ENCODE data around the gene TRPC4AP.
"Not testable (repeated sequence)": the region's sequence is repeated elsewhere in the genome, so short reads cannot be mapped to it uniquely, and the experiment has no call there.

TRPC4AP gene

DNA sequence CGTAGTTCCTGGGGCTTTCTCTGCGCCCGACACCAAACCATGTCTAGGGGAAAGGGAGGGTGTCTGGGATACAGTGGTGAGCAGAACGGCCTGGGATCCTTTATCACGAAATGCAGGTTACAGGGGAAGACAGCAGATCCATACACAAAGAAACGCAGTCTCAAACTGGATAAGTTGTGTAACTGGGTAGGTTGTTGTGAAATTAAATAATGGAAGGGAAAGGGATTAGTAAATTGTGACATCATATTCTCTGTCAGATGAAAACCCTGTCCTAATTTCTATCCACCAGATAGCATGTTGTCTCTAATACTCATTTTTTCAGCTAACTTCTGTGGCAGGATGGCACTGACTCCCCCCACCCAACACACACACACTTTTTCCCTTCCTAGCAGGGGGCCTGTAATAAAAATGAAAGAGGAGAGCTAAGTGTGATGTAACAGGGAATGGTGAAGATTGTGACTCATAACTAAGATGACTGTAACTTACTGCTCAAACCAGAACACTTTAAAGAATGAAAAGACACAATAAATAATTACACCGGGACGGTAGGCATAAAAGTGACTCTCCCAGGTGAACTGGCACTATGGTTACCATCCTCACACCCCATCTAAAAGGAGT, 769 bp upstream of the TRPC4AP start:
- DNase-seq, result no peak

GRCh38 chr20:35091816-35092523, 637 bp downstream of the TRPC4AP start:
- no peak for DNase-seq

- no peak for DNase-seq
Measured at GRCh38 chr20:35088231-35089145, 4.1 kb downstream of the TRPC4AP start.

GRCh38 chr20:35087791-35088190, 4.8 kb downstream of the TRPC4AP start:
- DNase-seq, result no peak

DNA sequence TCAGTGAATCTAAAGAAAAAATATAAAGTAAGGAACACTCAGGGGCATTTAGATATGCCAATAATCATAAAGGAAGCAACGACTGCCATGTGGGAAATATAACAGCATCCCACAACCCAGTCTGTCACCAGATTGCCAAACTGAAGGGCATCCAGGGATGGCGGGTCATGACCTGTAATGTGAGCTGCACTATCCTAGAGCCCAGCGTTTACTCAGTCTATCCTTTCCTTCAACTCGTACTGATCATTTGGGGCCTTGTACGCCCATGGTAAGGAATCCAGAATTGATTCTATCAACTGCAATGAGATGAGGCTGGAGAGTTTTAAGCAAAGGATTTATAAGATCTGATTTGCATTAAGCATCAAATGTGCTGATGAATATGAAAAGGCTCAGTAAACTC, 5.3 kb downstream of the TRPC4AP start:
- no peak for DNase-seq

GRCh38 chr20:35085477-35086225, 7.0 kb downstream of the TRPC4AP start:
- DNase-seq, result no peak

DNA sequence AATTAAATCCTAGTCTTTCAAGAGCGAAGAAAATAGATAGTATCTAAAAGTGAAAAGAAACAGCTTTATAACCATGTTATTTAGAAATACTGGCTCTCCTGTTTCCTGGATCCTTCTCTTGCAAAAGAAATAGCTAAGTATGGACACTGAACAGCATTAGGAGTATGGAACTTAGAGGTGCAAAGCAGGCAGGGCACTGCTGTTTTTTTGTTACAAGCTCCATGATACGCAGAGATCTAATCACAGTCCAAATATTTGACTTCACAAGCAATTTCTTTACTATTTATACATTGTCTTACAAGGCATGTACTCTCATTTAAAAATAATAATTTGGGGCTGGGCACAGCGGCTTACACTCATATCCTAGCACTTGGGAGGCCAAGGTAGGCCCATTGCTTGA, 7.6 kb downstream of the TRPC4AP start:
- no peak for DNase-seq

DNA sequence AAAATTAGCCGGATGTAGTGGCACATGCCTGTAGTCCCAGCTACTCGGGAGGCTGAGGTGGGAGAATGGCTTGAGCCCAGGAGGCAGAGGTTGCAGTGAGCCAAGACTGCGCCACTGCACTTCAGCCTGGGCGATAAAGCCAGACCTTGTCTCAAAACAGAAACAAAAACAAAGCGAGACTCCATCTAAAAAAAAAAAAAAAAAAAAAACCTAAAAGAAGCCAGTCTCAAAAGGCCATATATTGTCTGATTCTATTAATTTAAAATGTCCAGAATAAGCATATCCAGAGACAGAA, 12.3 kb downstream of the TRPC4AP start:
- DNase-seq, result not testable (repeated sequence)

DNA sequence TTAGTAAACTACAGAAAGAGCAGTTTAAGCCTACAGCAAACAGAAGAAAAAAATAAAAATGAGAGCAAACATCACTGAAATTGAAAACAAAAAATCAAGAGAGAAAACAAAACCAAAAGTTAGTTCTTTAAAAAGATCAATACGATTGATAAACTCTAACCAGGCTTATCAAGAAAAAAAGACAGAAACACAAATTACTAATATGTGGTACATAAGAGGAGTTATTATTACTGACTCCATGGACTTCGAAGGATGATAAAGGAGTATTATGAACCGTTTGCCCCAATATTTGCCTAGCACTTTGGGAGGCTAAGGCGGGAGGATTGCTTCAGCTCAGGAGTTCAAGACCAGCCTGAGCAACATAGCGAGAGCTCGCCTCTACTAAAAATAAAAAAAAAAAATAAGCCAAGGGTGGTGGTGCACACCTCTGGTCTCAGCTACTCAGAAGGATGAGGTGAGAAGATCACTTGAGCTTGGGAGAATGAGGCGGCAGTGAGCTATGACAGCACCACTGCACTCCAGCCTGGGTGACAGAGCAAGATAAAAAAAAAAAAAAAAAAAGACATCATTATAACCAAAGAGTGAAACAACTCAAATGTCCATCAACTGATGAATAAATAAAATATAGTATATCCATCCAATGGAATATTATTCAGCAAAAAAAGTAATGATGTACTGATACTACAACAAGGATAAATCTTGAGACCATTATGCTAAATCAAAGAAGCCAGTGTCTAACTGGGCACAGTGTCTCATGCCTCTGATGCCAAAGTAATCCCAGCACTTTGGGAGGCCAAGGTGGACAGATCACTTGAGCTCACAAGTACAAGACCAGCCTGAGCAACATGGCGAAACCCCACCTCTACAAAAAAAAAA, 12.9 kb downstream of the TRPC4AP start:
- DNase-seq, result no peak

GRCh38 chr20:35077872-35078271, 14.7 kb downstream of the TRPC4AP start:
- DNase-seq, result no peak

GRCh38 chr20:35077341-35077740, 15.3 kb downstream of the TRPC4AP start:
- no peak for DNase-seq

DNA sequence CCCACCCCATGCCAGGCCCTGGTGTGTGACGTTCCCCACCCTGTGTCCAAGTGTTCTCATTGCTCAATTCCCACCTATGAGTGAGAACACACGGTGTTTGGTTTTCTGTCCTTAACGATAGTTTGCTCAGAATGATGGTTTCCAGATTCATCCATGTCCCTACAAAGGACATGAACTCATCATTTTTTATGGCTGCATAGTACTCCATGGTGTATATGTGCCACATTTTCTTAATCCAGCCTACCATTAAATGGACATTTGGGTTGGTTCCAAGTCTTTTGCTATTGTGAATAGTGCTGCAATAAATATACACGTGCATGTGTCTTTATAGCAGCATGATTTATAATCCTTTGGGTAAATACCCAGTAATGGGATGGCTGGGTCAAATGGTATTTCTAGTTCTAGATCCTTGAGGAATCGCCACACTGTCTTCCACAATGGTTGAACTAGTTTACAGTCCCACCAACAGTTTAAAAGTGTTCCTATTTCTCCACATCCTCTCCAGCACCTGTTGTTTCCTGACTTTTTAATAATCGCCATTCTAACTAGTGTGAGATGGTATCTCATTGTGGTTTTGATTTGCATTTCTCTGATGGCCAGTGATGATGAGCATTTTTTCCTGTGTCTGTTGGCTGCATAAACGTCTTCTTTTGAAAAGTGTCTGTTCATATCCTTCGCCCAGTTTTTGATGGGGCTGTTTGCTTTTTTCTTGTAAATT, 21.0 kb downstream of the TRPC4AP start:
- DNase-seq, result not testable (repeated sequence)

DNA sequence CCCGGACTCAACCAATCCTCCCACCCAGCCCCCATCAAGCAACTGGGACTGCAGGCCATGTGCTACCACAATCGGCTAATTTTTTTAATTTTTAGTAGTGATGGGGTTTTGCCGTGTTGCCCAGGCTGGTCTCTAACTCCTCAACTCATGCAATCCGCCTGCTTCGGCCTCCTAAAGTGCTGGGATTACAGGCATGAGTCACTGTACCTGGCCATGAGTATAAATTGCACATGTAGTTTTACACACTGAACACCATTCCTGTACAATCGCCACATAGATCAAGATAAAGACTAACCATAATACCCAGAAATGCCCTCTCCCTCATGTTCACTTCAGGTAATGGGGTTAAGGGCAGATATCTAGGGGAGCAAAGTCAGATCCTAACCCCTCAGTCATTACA, 26.4 kb downstream of the TRPC4AP start:
- DNase-seq, result no peak

DNA sequence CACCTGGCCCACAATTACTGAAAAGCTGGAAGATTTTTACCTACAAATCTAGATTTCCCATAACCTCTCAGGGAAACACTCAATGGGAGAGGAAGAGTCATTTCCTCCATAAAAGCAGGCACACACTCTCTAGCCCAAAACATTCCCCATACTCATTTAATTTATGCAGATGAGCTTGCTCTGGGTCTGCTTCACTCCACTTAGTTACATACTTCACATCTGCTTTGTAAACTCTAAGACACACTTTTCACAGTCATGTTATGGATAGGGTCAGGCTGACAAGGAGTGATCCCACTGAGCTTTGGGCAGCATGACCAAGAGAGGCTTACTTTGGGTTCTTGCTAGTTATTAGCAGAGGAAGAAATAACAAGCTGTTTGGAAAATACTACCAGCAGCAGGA, 27.4 kb downstream of the TRPC4AP start:
- DNase-seq, result no peak

DNA sequence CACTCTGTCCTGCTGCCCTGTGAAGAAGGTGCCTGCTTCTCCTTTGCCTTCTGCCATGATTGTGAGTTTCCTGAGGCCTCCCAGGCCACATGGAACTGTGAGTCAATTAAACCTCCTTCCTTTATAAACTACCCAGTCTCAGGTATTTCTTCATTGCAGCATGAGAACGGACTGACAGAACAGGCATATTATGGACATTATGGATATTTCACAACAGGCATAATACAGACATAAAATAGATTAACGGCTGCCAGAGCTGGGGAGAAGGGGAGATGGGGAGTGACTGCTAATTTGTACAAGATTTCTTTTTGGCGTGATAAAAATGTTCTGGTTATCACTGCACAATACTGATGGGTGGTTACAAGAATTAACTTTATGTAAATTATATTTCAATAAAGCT, 29.4 kb downstream of the TRPC4AP start:
- DNase-seq, result no peak

- no peak for DNase-seq
Measured at GRCh38 chr20:35062478-35062877, 30.1 kb downstream of the TRPC4AP start.

DNA sequence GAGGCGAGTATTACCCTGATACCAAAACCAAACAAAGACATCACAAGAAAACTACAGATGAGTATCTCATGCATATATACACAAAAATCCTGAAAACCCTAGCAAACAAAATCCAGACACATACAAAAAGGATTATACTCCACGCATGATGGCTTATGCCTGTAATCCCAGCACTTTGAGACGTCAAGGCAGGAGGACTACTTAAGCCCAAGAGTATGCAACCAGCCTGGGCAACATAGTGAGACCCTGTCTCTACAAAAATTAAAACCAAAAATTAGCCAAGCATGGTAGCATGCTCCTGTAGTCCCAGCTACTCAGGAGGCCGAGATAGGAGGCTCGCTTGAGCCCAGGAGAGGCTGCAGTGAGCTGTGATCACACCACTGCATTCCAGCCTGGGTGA, 32.4 kb downstream of the TRPC4AP start:
- no peak for DNase-seq

GRCh38 chr20:35059612-35060011, 33.0 kb downstream of the TRPC4AP start:
- no peak for DNase-seq

- no peak for DNase-seq
Measured at GRCh38 chr20:35059110-35059509, 33.5 kb downstream of the TRPC4AP start.

GRCh38 chr20:35055445-35056276, 36.9 kb downstream of the TRPC4AP start:
- no peak for DNase-seq

GRCh38 chr20:35054814-35055213, 37.8 kb downstream of the TRPC4AP start:
- DNase-seq, result no peak
